Immature natural killer cell (primary cell): ENCODE data around the gene DISC1. TPM values are rescaled to one million over a fixed set of nuclear protein-coding genes. Genes with fewer than 3 reads are reported as not detected.
"Not testable (repeated sequence)": the region's sequence is repeated elsewhere in the genome, so short reads cannot be mapped to it uniquely, and the experiment has no call there.

ENCODE experiments used
- DNase-seq, 3 donors: peaks; one replicate each; pipeline ENCODE4 v3.0.0; 2022; ENCODE audit warnings: mixed read lengths in 1 of 3
- H3K27ac Mint-ChIP-seq, 6 donors: one replicate each; pipeline ENCODE4 v1.8.0; 2020; ENCODE audit warnings: mixed read lengths in 6 of 6, mild to moderate bottlenecking in 5 of 6, inconsistent platforms in 4 of 6, moderate library complexity in 3 of 6
- H3K27me3 Mint-ChIP-seq, 3 donors: one replicate each; pipeline ENCODE4 v1.8.0; 2020 to 2021; ENCODE audit warnings: low read depth in 3 of 3, mild to moderate bottlenecking in 3 of 3, mixed read lengths in 3 of 3, moderate library complexity in 3 of 3, inconsistent platforms in 1 of 3
- H3K36me3 Mint-ChIP-seq, 3 donors: one replicate each; pipeline ENCODE4 v1.8.0; 2020; ENCODE audit warnings: mixed read lengths in 3 of 3, inconsistent platforms in 2 of 3, mild to moderate bottlenecking in 2 of 3
- H3K4me1 Mint-ChIP-seq, 2 donors: one replicate each; pipeline ENCODE4 v1.8.0; 2020; ENCODE audit warnings: inconsistent platforms in 2 of 2, mild to moderate bottlenecking in 2 of 2, mixed read lengths in 2 of 2, moderate library complexity in 1 of 2
- H3K4me3 Mint-ChIP-seq, 5 donors: one replicate each; pipeline ENCODE4 v1.8.0; 2020; ENCODE audit warnings: mild to moderate bottlenecking in 5 of 5, mixed read lengths in 5 of 5, inconsistent platforms in 3 of 5, moderate library complexity in 3 of 5
- H3K9me3 Mint-ChIP-seq, 6 donors: one replicate each; pipeline ENCODE4 v1.8.0; 2020; ENCODE audit warnings: mild to moderate bottlenecking in 6 of 6, mixed read lengths in 6 of 6, inconsistent platforms in 4 of 6, moderate library complexity in 3 of 6
- polyA plus RNA-seq, 3 donors: library from polyadenylated mRNA; unstranded; fragments of 300-500 nt; fragmentation: Illumina TruSeq; gene quantifications; one replicate each; pipeline ENCODE4 v1.2.3, GENCODE V29; 2021

DISC1 gene
- polyA plus RNA-seq, 3 donors from 2014 or later: 1.1 to 1.3 TPM; not detected in 1

- DNase-seq: no peak
- Mint-ChIP-seq H3K4me3 (no peak overlapping the region), H3K27me3 (peaks cover 2 to 6% (median 2%) of the 10 kb centered on the region in 3 donors), H3K9me3 (no peaks in the 10 kb centered on the region), H3K4me1 (peaks cover 0 to 2% of the 10 kb centered on the region in 2 donors), H3K36me3 (peaks cover 4 to 11% (median 10%) of the 10 kb centered on the region in 3 donors), H3K27ac (no peak overlapping the region)
Measured at GRCh38 chr1:231939118-231939517, 312.5 kb downstream of the DISC1 start.

- Mint-ChIP-seq H3K9me3 (peaks cover 0 to 2% (median 0%) of the 10 kb centered on the region in 6 donors), H3K27ac (no peak overlapping the region), H3K4me3 (no peak overlapping the region), H3K36me3 (peaks cover 4 to 11% (median 10%) of the 10 kb centered on the region in 3 donors), H3K27me3 (peaks cover 2% of the 10 kb centered on the region in 3 donors), H3K4me1 (peaks cover 0 to 2% of the 10 kb centered on the region in 2 donors)
- no peak for DNase-seq
Measured at GRCh38 chr1:231940116-231940515, 313.5 kb downstream of the DISC1 start.

- peaks cover 0 to 2% (median 0%) of the 10 kb centered on the region in 6 donors for H3K9me3 Mint-ChIP-seq
- H3K36me3 Mint-ChIP-seq: peaks cover 4 to 14% (median 11%) of the 10 kb centered on the region in 3 donors
- DNase-seq: no peak
- H3K27ac Mint-ChIP-seq: no peak overlapping the region
- H3K27me3 Mint-ChIP-seq: peaks cover 0 to 2% (median 2%) of the 10 kb centered on the region in 3 donors
- H3K4me3 Mint-ChIP-seq: no peak overlapping the region
- H3K4me1 Mint-ChIP-seq: peaks cover 0 to 2% of the 10 kb centered on the region in 2 donors
Measured at GRCh38 chr1:231940701-231941100, 314.1 kb downstream of the DISC1 start.

- H3K4me1 Mint-ChIP-seq: peaks cover 0 to 2% of the 10 kb centered on the region in 2 donors
Measured at GRCh38 chr1:231943084-231943483, 316.5 kb downstream of the DISC1 start.

GRCh38 chr1:231948102-231948501 lies 321.5 kb downstream of the DISC1 start:
- H3K36me3 Mint-ChIP-seq, H3K27me3 Mint-ChIP-seq, H3K27ac Mint-ChIP-seq, H3K4me3 Mint-ChIP-seq, DNase-seq, H3K4me1 Mint-ChIP-seq, H3K9me3 Mint-ChIP-seq: not testable (repeated sequence)

More at GRCh38 chr1:231943084-231943483, 316.5 kb downstream of the DISC1 start:
- Mint-ChIP-seq H3K27ac (peak overlapping the region in 1 of 6 donors; percentile 2), H3K36me3 (peaks cover 4 to 14% (median 11%) of the 10 kb centered on the region in 3 donors), H3K27me3 (peaks cover 2% of the 10 kb centered on the region in 3 donors), H3K9me3 (peaks cover 0 to 2% (median 0%) of the 10 kb centered on the region in 6 donors), H3K4me3 (no peak overlapping the region)
- DNase-seq: no peak

- Mint-ChIP-seq H3K4me1 (no peaks in the 10 kb centered on the region), H3K27me3 (peaks cover 2 to 7% (median 2%) of the 10 kb centered on the region in 3 donors), H3K4me3 (no peak overlapping the region), H3K9me3 (peaks cover 0 to 1% (median 0%) of the 10 kb centered on the region in 6 donors), H3K36me3 (peaks cover 0 to 4% (median 0%) of the 10 kb centered on the region in 3 donors), H3K27ac (no peak overlapping the region)
- DNase-seq: no peak
Measured at GRCh38 chr1:231949277-231950091, 322.9 kb downstream of the DISC1 start.

- Mint-ChIP-seq H3K27ac (peak overlapping the region in 1 of 6 donors; percentile 4), H3K4me3 (no peak overlapping the region), H3K27me3 (peaks cover 4 to 7% (median 4%) of the 10 kb centered on the region in 3 donors), H3K4me1 (no peaks in the 10 kb centered on the region), H3K9me3 (no peaks in the 10 kb centered on the region), H3K36me3 (peaks cover 0 to 2% (median 0%) of the 10 kb centered on the region in 3 donors)
- no peak for DNase-seq
Measured at GRCh38 chr1:231950331-231951128, 323.9 kb downstream of the DISC1 start.

- H3K27me3 Mint-ChIP-seq: peaks cover 2 to 7% (median 4%) of the 10 kb centered on the region in 3 donors
- H3K27ac Mint-ChIP-seq: peak overlapping the region in 1 of 6 donors; percentile 41
- peaks cover 0 to 4% (median 2%) of the 10 kb centered on the region in 3 donors for H3K36me3 Mint-ChIP-seq
- no peak overlapping the region for H3K4me3 Mint-ChIP-seq
- DNase-seq: no peak
- peaks cover 0 to under 1% (median 0%) of the 10 kb centered on the region in 6 donors for H3K9me3 Mint-ChIP-seq
- no peaks in the 10 kb centered on the region for H3K4me1 Mint-ChIP-seq
Measured at GRCh38 chr1:231951374-231951773, 324.8 kb downstream of the DISC1 start.

GRCh38 chr1:231952154-231952553 lies 325.6 kb downstream of the DISC1 start:
- H3K27ac Mint-ChIP-seq: no peak overlapping the region

GRCh38 chr1:231953660-231954059 lies 327.1 kb downstream of the DISC1 start:
- H3K4me3 Mint-ChIP-seq: no peak overlapping the region
- H3K9me3 Mint-ChIP-seq: peaks cover 0 to 3% (median 0%) of the 10 kb centered on the region in 6 donors
- peaks cover 0 to 8% (median 4%) of the 10 kb centered on the region in 3 donors for H3K36me3 Mint-ChIP-seq
- no peak overlapping the region for H3K27ac Mint-ChIP-seq
- peaks cover 2 to 5% (median 3%) of the 10 kb centered on the region in 3 donors for H3K27me3 Mint-ChIP-seq
- DNase-seq: no peak
- no peaks in the 10 kb centered on the region for H3K4me1 Mint-ChIP-seq

More at GRCh38 chr1:231952154-231952553, 325.6 kb downstream of the DISC1 start:
- Mint-ChIP-seq H3K36me3 (peaks cover 0 to 6% (median 4%) of the 10 kb centered on the region in 3 donors), H3K9me3 (peaks cover 0 to 3% (median 0%) of the 10 kb centered on the region in 6 donors), H3K4me1 (no peaks in the 10 kb centered on the region), H3K4me3 (no peak overlapping the region), H3K27me3 (peaks cover 2 to 5% (median 5%) of the 10 kb centered on the region in 3 donors)
- no peak for DNase-seq

GRCh38 chr1:231954751-231955150 lies 328.2 kb downstream of the DISC1 start:
- H3K27me3 Mint-ChIP-seq: peaks cover 2 to 3% (median 2%) of the 10 kb centered on the region in 3 donors
- H3K4me3 Mint-ChIP-seq: no peak overlapping the region
- peaks cover 0 to 8% (median 4%) of the 10 kb centered on the region in 3 donors for H3K36me3 Mint-ChIP-seq
- no peak for DNase-seq
- H3K4me1 Mint-ChIP-seq: no peaks in the 10 kb centered on the region
- no peak overlapping the region for H3K27ac Mint-ChIP-seq
- H3K9me3 Mint-ChIP-seq: peaks cover 0 to 3% (median 0%) of the 10 kb centered on the region in 6 donors

GRCh38 chr1:231957359-231957758 lies 330.8 kb downstream of the DISC1 start:
- Mint-ChIP-seq H3K27ac (no peak overlapping the region), H3K4me3 (no peak overlapping the region), H3K9me3 (peaks cover 0 to 3% (median 0%) of the 10 kb centered on the region in 6 donors), H3K4me1 (no peaks in the 10 kb centered on the region), H3K36me3 (peaks cover 0 to 8% (median 4%) of the 10 kb centered on the region in 3 donors), H3K27me3 (peaks cover 0 to 4% (median 2%) of the 10 kb centered on the region in 3 donors)
- DNase-seq: no peak

GRCh38 chr1:231958448-231958847 lies 331.9 kb downstream of the DISC1 start:
- Mint-ChIP-seq H3K27me3 (peaks cover 0 to 4% (median 3%) of the 10 kb centered on the region in 3 donors), H3K36me3 (peaks cover 0 to 8% (median 4%) of the 10 kb centered on the region in 3 donors), H3K27ac (no peak overlapping the region), H3K9me3 (peaks cover 0 to 3% (median 0%) of the 10 kb centered on the region in 6 donors), H3K4me1 (no peaks in the 10 kb centered on the region), H3K4me3 (no peak overlapping the region)
- no peak for DNase-seq
